Hindlimb muscle (tissue), 1 donor: ENCODE measurements around the gene ALX4. TPM values are rescaled to one million over a fixed set of nuclear protein-coding genes. Genes with fewer than 3 reads are reported as not detected.

Experiments
- polyA plus RNA-seq: library from polyadenylated mRNA; unstranded; fragments of 120-200 nt; gene quantifications from one replicate; pipeline ENCODE4 v1.2.1, GENCODE V29; 2013; ENCODE audit not compliant: insufficient read length

Gene ALX4
- polyA plus RNA-seq, 1 donor = 1.1 TPM

Other genes starting within 250 kb of the ALX4 start
- 17.9 TPM for gene ACCS, start 243.9 kb downstream of the ALX4 start, polyA plus RNA-seq
- 50.3 TPM for gene EXT2, start 214.5 kb downstream of the ALX4 start, polyA plus RNA-seq